GM10266 (cell line): ENCODE results near the gene MEGF11.

Source experiments
- DNase-seq: peaks from one replicate; pipeline ENCODE4 v3.0.0; 2012; ENCODE audit errors: extremely low spot score
- CTCF ChIP-seq: IDR thresholded peaks from 2 replicates; pipeline ENCODE4 v1.5.1; 2012; ENCODE audit warnings: mild to moderate bottlenecking, low read depth; ENCODE audit not compliant: control insufficient read depth, insufficient read depth; ENCODE audit errors: missing control alignments

The MEGF11 gene

GRCh38 chr15:66237513-66238235 is 15.9 kb downstream of the MEGF11 start:
- TF ChIP-seq CTCF: no peak
- no peak for DNase-seq

- no peak for DNase-seq
- TF ChIP-seq CTCF: no peak
Observed at GRCh38 chr15:66236806-66237375, 16.7 kb downstream of the MEGF11 start.

GRCh38 chr15:66235866-66236265 is 17.7 kb downstream of the MEGF11 start:
- no peak for TF ChIP-seq CTCF
- DNase-seq: no peak

GRCh38 chr15:66234798-66235197 is 18.8 kb downstream of the MEGF11 start:
- no peak for TF ChIP-seq CTCF
- no peak for DNase-seq

- peak; percentile 24 for TF ChIP-seq CTCF
- no peak for DNase-seq
Observed at GRCh38 chr15:66233487-66234415, 19.8 kb downstream of the MEGF11 start.

- DNase-seq: no peak
- TF ChIP-seq CTCF: no peak
Observed at GRCh38 chr15:66232267-66232625, 21.3 kb downstream of the MEGF11 start.
